Inflammatory macrophage treated with lipopolysaccharide for 1 hour (primary cell): Measurements from ENCODE around the gene OR51M1.

Source experiments
- DNase-seq, 2 donors: peaks; one replicate each; pipeline ENCODE4 v3.0.0-alpha.2; 2020 to 2022

Gene OR51M1

GRCh38 chr11:5390210-5390609 lies 6.6 kb downstream of the OR51M1 start:
- DNase-seq = no peak

DNA sequence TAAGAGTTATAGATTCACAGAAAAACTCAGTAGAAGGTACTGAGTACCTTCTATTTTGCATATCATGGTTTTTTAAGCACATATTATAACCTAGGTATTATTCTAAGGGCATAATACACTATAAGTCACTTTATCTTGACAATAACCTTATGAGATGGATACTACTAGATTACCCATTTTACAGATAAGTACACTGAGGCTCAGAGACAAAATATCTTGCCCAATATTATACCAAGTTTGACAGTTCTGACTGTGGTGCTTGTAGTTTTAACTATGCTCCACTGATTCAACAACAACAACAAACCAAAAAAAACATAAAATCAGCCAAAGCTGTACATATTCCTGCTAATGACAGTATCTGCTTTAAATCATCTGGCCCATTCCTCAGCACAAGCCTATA lies 10.5 kb downstream of the OR51M1 start:
- no peak for DNase-seq

DNA sequence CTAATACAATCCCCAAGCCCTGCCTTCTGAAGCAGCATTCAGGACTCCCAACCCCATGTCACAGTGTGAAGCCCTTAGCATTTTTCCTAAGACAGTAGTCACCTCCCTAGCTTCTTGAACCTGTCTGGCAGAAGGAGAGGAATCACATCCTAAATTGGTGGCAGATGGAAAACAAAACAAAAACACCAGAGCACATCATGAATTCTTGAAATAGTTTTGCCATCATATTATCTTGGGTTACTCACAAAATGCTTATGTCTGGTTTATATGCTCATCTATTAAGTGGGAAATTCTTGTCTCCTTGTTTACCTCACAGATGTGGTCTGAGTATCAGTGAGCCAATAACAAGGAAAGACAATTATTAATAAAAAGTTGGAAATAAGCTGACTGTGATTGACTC lies 15.3 kb downstream of the OR51M1 start:
- no peak for DNase-seq

GRCh38 chr11:5405173-5405572 lies 21.6 kb downstream of the OR51M1 start:
- DNase-seq = no peak

GRCh38 chr11:5420993-5421392 lies 37.4 kb downstream of the OR51M1 start:
- no peak for DNase-seq

DNA sequence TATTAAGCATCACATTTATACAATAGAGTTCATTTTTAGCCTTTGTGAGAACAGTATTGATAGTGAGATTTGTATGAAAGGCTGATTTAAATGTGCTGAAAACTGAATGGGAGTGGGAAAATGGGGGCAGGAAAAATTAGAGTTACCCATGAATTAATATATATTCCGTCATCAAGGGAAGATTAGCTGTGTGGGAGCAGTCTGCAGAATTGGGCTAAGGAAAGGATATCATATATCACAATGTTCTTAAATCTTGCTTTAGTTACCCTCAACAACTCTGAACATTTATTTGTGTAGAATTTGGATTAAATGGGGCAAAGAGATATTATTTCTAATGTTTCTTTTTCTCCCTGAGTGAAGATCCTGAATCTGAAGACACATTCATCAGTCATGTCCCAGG lies 38.2 kb downstream of the OR51M1 start, which contains the start of gene OR51Q1:
OR51Q1 (plus strand) TSS at position 301 of the 400 bp plus-strand sequence; CDS start at position 391, 90 bp downstream.
- DNase-seq = no peak

- DNase-seq = no peak
Observed at GRCh38 chr11:5423131-5423530, 39.5 kb downstream of the OR51M1 start.

DNA sequence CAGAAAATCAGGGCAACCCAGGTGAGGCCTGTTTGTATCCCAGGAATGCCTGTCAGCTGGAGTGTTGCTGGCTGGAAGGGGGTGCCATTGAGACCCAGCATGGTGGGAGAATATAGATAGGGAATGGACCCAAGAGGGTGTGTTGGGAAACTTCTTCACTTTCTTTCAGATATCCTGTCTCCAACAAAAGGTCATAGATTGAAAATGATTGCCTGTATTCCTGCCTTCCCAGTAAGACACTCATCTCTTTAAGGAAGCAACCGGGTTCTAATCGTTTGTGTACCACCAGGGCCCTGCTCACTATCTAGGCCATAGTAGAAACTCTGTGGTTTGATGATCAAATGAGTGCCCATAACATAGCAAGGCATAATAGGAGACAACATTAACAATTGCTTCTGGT lies 57.8 kb downstream of the OR51M1 start, which contains the start of gene OR51I1:
OR51I1 (minus strand) TSS at position 101 of the 400 bp plus-strand sequence; CDS start at position 101, 0 bp downstream.
- no peak for DNase-seq
